PC-9 (cell line): ENCODE results near the gene WDR27. TPM values are rescaled to one million over a fixed set of nuclear protein-coding genes. Genes with fewer than 3 reads are reported as not detected.

Experiments used
- BruUV-seq: library from RNA; stranded (reverse); fragments of 400-500 nt; replicated peaks from 2 replicates; lab custom pipeline; 2021; lab: Mats Ljungman, UMichigan
- CTCF ChIA-PET: fragments of 300-600 bp; sonication (Branson Sonifier 250); formaldehyde crosslinking; loops from one replicate; lab custom pipeline; 2022; ENCODE audit warnings: antibody characterized with exemption; lab: Charles Lee
- POLR2A ChIA-PET: fragments of 300-600 bp; sonication (Branson Sonifier 250); formaldehyde crosslinking; loops from one replicate; lab custom pipeline; 2022; ENCODE audit warnings: antibody characterized with exemption; ENCODE audit not compliant: unreplicated experiment; lab: Charles Lee
- DNase-seq, 2 experiments: peaks; one replicate each; pipeline versions ENCODE4 v3.0.0 to v3.0.0-alpha.2; 2015 to 2022; ENCODE audit warnings: mixed read lengths in 1 of 2
- H2AFZ ChIP-seq: fragments of 200-600 bp; sonication (generic); 2 replicates; pipeline ENCODE4 v1.8.1; 2017; ENCODE audit warnings: antibody characterized with exemption
- H3F3A ChIP-seq: fragments of 200-600 bp; sonication (generic); 2 replicates; pipeline ENCODE4 v1.8.1; 2017; ENCODE audit warnings: antibody characterized with exemption, mild to moderate bottlenecking, low read depth; ENCODE audit not compliant: insufficient read depth
- H3K27ac ChIP-seq: fragments of 200-600 bp; sonication (generic); 2 replicates; pipeline ENCODE4 v1.6.1; 2016; ENCODE audit warnings: mixed run types
- H3K27me3 ChIP-seq: fragments of 200-600 bp; sonication (generic); 2 replicates; pipeline ENCODE4 v1.6.1; 2016; ENCODE audit warnings: low read depth, mixed run types; ENCODE audit not compliant: insufficient read depth
- H3K36me3 ChIP-seq: fragments of 200-600 bp; sonication (generic); 2 replicates; pipeline ENCODE4 v1.6.1; 2016; ENCODE audit warnings: low read depth, mixed run types
- H3K4me1 ChIP-seq: fragments of 200-600 bp; sonication (generic); replicated peaks from 2 replicates; pipeline ENCODE4 v1.6.1; 2016; ENCODE audit warnings: mixed run types; ENCODE audit not compliant: insufficient read depth
- H3K4me2 ChIP-seq: fragments of 200-600 bp; sonication (generic); 2 replicates; pipeline ENCODE4 v1.6.1; 2017; ENCODE audit warnings: mixed run types
- H3K4me3 ChIP-seq: fragments of 200-600 bp; sonication (generic); 2 replicates; pipeline ENCODE4 v1.6.1; 2016; ENCODE audit warnings: mixed run types
- H3K79me2 ChIP-seq: fragments of 200-600 bp; sonication (generic); 2 replicates; pipeline ENCODE4 v1.6.1; 2017; ENCODE audit warnings: low read depth, mixed run types
- H3K9me2 ChIP-seq: fragments of 200-600 bp; sonication (generic); 2 replicates; pipeline ENCODE4 v1.8.1; 2017; ENCODE audit warnings: mild to moderate bottlenecking; ENCODE audit not compliant: insufficient read depth
- H3K9me3 ChIP-seq: fragments of 200-600 bp; sonication (generic); 2 replicates; pipeline ENCODE4 v1.8.1; 2016; ENCODE audit warnings: low read depth; ENCODE audit not compliant: insufficient read depth
- H4K20me1 ChIP-seq: fragments of 200-600 bp; sonication (generic); 2 replicates; pipeline ENCODE4 v1.8.1; 2017; ENCODE audit not compliant: insufficient read depth
- CTCF ChIP-seq: fragments of 200-600 bp; sonication (generic); conservative IDR thresholded peaks from 2 replicates; pipeline ENCODE4 v1.6.1; 2017; ENCODE audit warnings: mixed run types, antibody characterized with exemption, mild to moderate bottlenecking, moderate library complexity
- EZH2 ChIP-seq: fragments of 200-600 bp; sonication (generic); IDR thresholded peaks from 2 replicates; pipeline ENCODE4 v1.8.0; 2017; ENCODE audit warnings: antibody characterized with exemption, low read depth
- intact Hi-C: fragments of 100-400 bp; cut with micrococcal nuclease; formaldehyde crosslinking; loops from one replicate; pipeline ENCODE4 v1.10.0; 2022; ENCODE audit not compliant: unreplicated experiment
- total RNA-seq: library from RNA; stranded (reverse); gene quantifications from 2 replicates; pipeline ENCODE4 v1.2.3, GENCODE V29; 2021

WDR27 gene
- total RNA-seq, 1 experiment from 2014 or later, result 54.2 TPM

GRCh38 chr6:169638388-169638787 lies 63.4 kb downstream of the WDR27 start:
- TF ChIP-seq CTCF, result no peak
- TF ChIP-seq EZH2, result no peak
- no TSS peak for BruUV-seq
- Histone ChIP-seq H3K79me2 (no peaks in the 10 kb centered on the region), H2AFZ (no peak overlapping the region), H3K9me2 (no peaks in the 10 kb centered on the region), H3K27me3 (no peaks in the 10 kb centered on the region), H3K4me3 (no peak overlapping the region), H3K4me1 (no peaks in the 10 kb centered on the region), H3K36me3 (no peaks in the 10 kb centered on the region), H4K20me1 (no peaks in the 10 kb centered on the region; the same call in 1 of the 2 replicates), H3K4me2 (no peak overlapping the region), H3K27ac (no peak overlapping the region), H3K9me3 (no peaks in the 10 kb centered on the region), H3F3A (no peaks in the 10 kb centered on the region; the same call in 1 of the 2 replicates)
- no peak for DNase-seq
- CTCF ChIA-PET, result no interaction called here
- intact Hi-C loops, result no loop called here
- POLR2A ChIA-PET, result no interaction called here

- Histone ChIP-seq H3K4me1 (no peaks in the 10 kb centered on the region), H3K27me3 (no peaks in the 10 kb centered on the region), H3K36me3 (no peaks in the 10 kb centered on the region; the same call in 1 of the 2 replicates), H3K9me2 (no peaks in the 10 kb centered on the region), H3K9me3 (no peaks in the 10 kb centered on the region), H3K4me2 (no peak overlapping the region), H4K20me1 (no peaks in the 10 kb centered on the region; the same call in 1 of the 2 replicates), H2AFZ (no peak overlapping the region), H3K79me2 (no peaks in the 10 kb centered on the region), H3K27ac (no peak overlapping the region), H3K4me3 (no peak overlapping the region), H3F3A (no peaks in the 10 kb centered on the region; the same call in 1 of the 2 replicates)
- ChIA-PET POLR2A (no interaction called here), CTCF (no interaction called here)
- no peak for TF ChIP-seq CTCF
- no peak for TF ChIP-seq EZH2
- BruUV-seq, result no TSS peak
- no peak for DNase-seq
- intact Hi-C loops, result no loop called here
Measured at GRCh38 chr6:169635345-169635744, 66.5 kb downstream of the WDR27 start.

GRCh38 chr6:169632841-169633240 lies 69.0 kb downstream of the WDR27 start:
- no peaks in the 10 kb centered on the region; the same call in 1 of the 2 replicates for H3F3A ChIP-seq
- no peak for DNase-seq
- no peaks in the 10 kb centered on the region for H3K27me3 ChIP-seq
- no peak overlapping the region for H2AFZ ChIP-seq
- H3K4me3 ChIP-seq, result no peak overlapping the region
- H3K4me1 ChIP-seq, result no peaks in the 10 kb centered on the region
- no peaks in the 10 kb centered on the region for H3K9me3 ChIP-seq
- CTCF ChIA-PET, result no interaction called here
- no peak for TF ChIP-seq CTCF
- TF ChIP-seq EZH2, result no peak
- H3K27ac ChIP-seq, result no peak overlapping the region
- BruUV-seq, result no TSS peak
- H4K20me1 ChIP-seq, result no peaks in the 10 kb centered on the region; the same call in 1 of the 2 replicates
- H3K4me2 ChIP-seq, result no peak overlapping the region
- no peaks in the 10 kb centered on the region for H3K9me2 ChIP-seq
- H3K79me2 ChIP-seq, result no peaks in the 10 kb centered on the region
- H3K36me3 ChIP-seq, result no peaks in the 10 kb centered on the region; the same call in 1 of the 2 replicates
- POLR2A ChIA-PET, result interaction anchor here (0.6 kb wide), 1 partner anchor 19 kb away, joined by 3 read pairs; no protein-coding TSS in a partner anchor
- intact Hi-C loops, result no loop called here
